HEK293 (cell line): ENCODE results near the gene CCDC81.

ENCODE experiments used
- CTCF ChIP-seq: fragments of 450-650 bp; formaldehyde crosslinking; IDR thresholded peaks from 2 replicates; pipeline ENCODE4 v1.5.1; 2016; ENCODE audit warnings: missing biosample characterization, missing genetic modification characterization
- HOXA7 ChIP-seq: sonication (generic); formaldehyde crosslinking; IDR thresholded peaks from 2 replicates; pipeline ENCODE4 v1.8.1; 2022; ENCODE audit warnings: missing genetic modification reagents, borderline replicate concordance
- PRDM6 ChIP-seq: fragments of 450-650 bp; formaldehyde crosslinking; IDR thresholded peaks from 2 replicates; pipeline ENCODE4 v1.5.1; 2017; ENCODE audit warnings: missing biosample characterization, missing genetic modification characterization
- ZNF274 ChIP-seq, 2 experiments: fragments of 200-500 bp in 1 of 2; fragments of 450-650 bp in 1 of 2; sonication (Bioruptor generic) in 1 of 2; formaldehyde crosslinking in 1 of 2; IDR thresholded peaks; 2 replicates each; pipeline versions ENCODE4 v1.5.1 to v1.6.1; 2014 to 2016; ENCODE audit warnings: borderline replicate concordance in 1 of 2, inconsistent platforms in 1 of 2, low read length in 1 of 2, missing biosample characterization in 1 of 2, missing genetic modification characterization in 1 of 2
- ZNF558 ChIP-seq: fragments of 450-650 bp; formaldehyde crosslinking; IDR thresholded peaks from 2 replicates; pipeline ENCODE4 v1.5.1; 2016; ENCODE audit warnings: missing biosample characterization, missing genetic modification characterization
- ZNF664 ChIP-seq: fragments of 450-650 bp; formaldehyde crosslinking; IDR thresholded peaks from 2 replicates; pipeline ENCODE4 v1.5.1; 2016; ENCODE audit warnings: missing biosample characterization, missing genetic modification characterization
- ZNF776 ChIP-seq: fragments of 450-650 bp; formaldehyde crosslinking; IDR thresholded peaks from 2 replicates; pipeline ENCODE4 v1.5.0; 2017; ENCODE audit warnings: missing biosample characterization, missing genetic modification characterization, borderline replicate concordance
- ZSCAN5A ChIP-seq: fragments of 450-650 bp; formaldehyde crosslinking; IDR thresholded peaks from 2 replicates; pipeline ENCODE4 v1.5.1; 2016; ENCODE audit warnings: missing biosample characterization, missing genetic modification characterization
- TF ChIP-seq, protein P1 (sequence below): fragments of 450-650 bp; formaldehyde crosslinking; IDR thresholded peaks from 2 replicates; pipeline ENCODE4 v1.5.1; 2016; ENCODE audit warnings: missing biosample characterization, missing genetic modification characterization

DNA sequence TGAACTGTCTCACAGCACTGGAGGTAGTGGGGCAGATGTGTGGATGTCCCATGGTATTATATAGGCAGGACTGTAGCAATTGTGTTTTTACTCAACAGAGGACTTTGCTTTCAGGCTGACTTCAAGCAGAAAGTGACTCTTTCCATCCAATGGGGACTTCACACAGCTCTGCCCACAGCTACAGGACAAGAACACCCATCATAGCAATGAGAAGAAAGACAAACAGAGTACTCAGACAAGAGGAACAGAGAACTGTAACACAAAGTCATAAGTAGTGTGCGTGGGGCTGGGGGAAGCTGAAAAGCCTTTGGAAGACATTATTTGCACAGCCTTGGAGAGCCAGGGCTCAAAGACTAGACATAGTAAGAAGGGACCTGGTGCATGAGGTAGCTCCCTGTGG is 70.3 kb downstream of the CCDC81 start:
- TF ChIP-seq HOXA7 (CRISPR knock-in tag) (no peak), ZNF558 (tag by site-specific recombination) (no peak), CTCF (tag by site-specific recombination) (no peak), ZSCAN5A (tag by site-specific recombination) (no peak), ZNF776 (no peak), ZNF664 (no peak), ZNF274 (IDR thresholded peaks at IDR 0.05; ENCODE audit: low read length) (no peak), ZNF274 (tag by site-specific recombination; IDR thresholded peaks at IDR 0.05; ENCODE audit: borderline replicate concordance) (no peak), PRDM6 (tag by site-specific recombination) (no peak)
- TF ChIP-seq, protein P1, sequence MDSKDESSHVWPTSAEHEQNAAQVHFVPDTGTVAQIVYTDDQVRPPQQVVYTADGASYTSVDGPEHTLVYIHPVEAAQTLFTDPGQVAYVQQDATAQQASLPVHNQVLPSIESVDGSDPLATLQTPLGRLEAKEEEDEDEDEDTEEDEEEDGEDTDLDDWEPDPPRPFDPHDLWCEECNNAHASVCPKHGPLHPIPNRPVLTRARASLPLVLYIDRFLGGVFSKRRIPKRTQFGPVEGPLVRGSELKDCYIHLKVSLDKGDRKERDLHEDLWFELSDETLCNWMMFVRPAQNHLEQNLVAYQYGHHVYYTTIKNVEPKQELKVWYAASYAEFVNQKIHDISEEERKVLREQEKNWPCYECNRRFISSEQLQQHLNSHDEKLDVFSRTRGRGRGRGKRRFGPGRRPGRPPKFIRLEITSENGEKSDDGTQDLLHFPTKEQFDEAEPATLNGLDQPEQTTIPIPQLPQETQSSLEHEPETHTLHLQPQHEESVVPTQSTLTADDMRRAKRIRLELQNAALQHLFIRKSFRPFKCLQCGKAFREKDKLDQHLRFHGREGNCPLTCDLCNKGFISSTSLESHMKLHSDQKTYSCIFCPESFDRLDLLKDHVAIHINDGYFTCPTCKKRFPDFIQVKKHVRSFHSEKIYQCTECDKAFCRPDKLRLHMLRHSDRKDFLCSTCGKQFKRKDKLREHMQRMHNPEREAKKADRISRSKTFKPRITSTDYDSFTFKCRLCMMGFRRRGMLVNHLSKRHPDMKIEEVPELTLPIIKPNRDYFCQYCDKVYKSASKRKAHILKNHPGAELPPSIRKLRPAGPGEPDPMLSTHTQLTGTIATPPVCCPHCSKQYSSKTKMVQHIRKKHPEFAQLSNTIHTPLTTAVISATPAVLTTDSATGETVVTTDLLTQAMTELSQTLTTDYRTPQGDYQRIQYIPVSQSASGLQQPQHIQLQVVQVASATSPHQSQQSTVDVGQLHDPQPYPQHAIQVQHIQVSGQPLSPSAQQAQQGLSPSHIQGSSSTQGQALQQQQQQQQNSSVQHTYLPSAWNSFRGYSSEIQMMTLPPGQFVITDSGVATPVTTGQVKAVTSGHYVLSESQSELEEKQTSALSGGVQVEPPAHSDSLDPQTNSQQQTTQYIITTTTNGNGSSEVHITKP = no peak
